ENCODE data around the gene IL16.
"Not testable (repeated sequence)": the region's sequence is repeated elsewhere in the genome, so short reads cannot be mapped to it uniquely, and the experiment has no call there.

Gene IL16

DNA sequence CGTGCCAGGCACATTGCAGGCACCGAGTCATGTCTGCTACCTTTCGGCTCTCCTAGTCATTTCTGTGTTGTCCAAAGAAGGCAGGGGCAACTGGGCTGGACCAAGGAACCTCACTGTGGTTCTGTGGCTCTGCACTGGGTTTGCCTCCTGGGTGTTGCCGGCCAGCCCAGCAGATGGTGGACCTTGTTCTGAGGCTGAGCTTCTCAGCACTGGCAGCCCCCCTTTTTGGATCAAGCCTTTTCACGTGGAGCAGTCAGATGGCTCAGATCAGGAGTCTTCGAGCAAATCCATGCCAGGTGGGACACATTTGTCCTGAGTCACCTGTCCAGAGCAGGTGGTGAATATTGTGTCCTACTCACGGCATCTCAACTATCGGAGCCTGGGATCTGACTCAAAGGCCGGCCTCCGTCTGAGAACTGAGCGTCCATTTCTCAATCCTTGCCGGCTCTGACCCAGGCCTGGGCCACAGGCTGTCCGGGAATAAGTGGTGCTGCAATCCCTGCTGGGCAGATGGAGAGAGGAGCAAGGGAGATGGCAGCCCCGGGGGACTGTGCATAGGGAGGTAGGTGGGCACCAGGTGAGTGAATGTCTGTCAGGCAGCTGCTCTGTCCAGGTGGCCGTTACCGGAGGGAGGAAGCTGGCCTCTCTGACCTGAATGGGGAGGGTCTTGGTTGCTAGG is at the start of gene IL16:
TSS of gene IL16 (plus strand) at position 304 of the 679 bp plus-strand sequence. CDS start 28,521 bp downstream, outside the sequence.
- no peak for DNase-seq

GRCh38 chr15:81151389-81151788 is 45.3 kb upstream of the IL16 start:
- DNase-seq: no peak

DNA sequence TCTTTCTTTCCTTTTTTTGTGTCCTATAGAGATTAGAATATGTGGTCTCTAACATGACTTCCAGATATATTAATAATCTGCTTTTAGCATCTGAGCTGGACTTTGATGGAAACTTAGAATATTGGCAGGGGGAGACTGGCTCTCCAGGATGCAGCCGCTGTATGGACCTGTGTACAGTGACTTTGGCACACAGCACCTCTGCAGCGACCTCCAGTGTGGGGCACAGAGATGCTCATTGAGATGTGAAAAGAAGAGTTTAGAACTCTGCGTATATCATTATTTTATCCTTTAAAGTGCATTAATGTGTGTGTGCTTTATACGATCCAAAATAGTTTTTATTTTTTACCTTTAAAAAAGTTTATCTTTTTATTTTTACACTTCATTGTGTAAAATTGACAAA is 44.3 kb upstream of the IL16 start:
- no peak for DNase-seq

GRCh38 chr15:81152799-81153198 is 43.9 kb upstream of the IL16 start:
- DNase-seq: no peak

- peak; percentile 15 for DNase-seq
Measured at GRCh38 chr15:81155375-81156218, 41.1 kb upstream of the IL16 start.

DNA sequence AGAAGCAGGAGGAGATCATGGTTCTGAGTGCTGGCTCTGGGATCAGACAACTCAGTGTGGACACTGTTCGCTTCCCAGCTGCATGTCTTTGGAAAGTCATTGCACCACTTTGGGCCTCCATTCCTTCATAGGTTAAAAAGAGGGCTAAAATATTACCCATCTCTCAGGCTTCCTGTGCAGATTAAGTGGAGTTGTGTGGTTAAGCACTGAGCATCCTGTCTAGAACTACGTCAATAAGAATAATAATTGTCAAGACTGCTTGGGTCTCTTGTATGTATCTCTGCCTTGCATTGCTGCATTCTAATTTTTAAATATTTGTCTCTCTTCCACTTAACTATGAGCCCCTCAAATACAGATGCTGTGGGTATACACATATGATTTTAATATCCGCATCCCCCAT is 40.4 kb upstream of the IL16 start:
- DNase-seq: no peak

DNA sequence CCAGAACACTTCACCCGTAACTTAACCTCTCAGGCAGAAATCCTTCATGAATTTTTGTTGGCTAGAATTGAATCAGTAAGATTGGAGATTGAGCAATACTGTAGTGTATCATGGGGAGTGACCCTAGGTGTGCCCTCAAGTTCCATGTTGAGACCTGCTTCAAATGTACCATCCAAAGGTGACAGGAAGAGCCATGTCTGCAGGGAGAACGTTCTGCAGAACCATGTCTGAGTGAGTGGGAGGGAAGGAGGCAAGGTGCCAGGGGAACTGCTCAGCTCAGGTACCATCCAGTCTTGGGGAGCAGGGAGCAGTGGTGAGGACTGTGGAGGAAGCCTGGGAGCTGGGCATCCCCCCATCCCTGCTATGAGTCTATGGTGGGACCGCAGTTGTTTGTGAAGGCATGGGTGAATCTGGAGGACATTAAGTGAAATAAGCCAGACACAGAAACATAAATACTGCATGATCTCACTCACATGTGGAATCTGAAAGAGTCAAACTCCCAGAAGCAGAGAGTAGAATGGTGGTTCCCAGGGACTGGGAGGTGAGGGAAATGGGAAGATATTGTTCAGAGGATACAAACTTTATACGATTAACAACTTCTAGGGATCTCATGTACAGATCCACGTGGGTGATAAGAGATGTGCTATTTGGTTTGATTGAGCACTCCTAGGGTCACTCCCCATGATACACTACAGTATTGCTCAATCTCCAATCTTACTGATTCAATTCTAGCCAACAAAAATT is 39.3 kb upstream of the IL16 start:
- no peak for DNase-seq

DNA sequence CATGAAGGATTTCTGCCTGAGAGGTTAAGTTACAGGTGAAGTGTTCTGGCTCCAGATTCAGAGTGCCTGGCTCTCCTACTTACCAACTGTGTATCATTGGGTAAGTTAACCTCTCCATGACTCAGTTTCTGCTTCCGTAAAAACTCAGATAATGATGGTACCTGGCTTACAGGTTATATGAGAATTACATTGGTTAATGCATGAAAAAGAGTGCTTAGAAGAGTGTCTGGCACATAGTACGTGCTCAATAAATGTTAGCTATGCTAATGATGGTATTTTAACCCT is 38.8 kb upstream of the IL16 start:
- DNase-seq: no peak

GRCh38 chr15:81158561-81158960 is 38.1 kb upstream of the IL16 start:
- not testable (repeated sequence) for DNase-seq

- DNase-seq: no peak
Measured at GRCh38 chr15:81160312-81161159, 36.1 kb upstream of the IL16 start.

- no peak for DNase-seq
Measured at GRCh38 chr15:81161160-81161673, 35.5 kb upstream of the IL16 start.

GRCh38 chr15:81161851-81162250 is 34.8 kb upstream of the IL16 start:
- DNase-seq: no peak

GRCh38 chr15:81163961-81164800 is 32.5 kb upstream of the IL16 start:
- DNase-seq: no peak

DNA sequence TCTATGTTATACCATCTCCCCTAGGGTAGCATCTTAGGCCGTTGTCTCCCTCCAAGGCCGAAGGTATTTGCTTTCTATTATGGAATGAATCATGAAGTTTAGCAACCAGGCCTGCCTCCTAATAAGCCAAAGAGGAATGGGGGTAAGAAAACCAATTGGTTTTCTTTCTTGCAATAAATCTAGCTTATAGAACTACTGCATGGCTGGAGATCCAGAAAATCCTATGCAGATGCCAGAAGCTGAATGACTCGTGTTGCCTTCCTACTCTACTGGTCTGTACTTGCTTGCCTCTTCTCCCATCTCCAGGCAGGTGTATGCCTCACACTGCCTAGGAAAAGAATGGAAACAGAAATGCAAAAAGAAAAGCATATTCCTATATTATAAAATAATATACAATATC is 31.1 kb upstream of the IL16 start:
- no peak for DNase-seq

- DNase-seq: no peak
Measured at GRCh38 chr15:81166636-81167305, 29.9 kb upstream of the IL16 start.

DNA sequence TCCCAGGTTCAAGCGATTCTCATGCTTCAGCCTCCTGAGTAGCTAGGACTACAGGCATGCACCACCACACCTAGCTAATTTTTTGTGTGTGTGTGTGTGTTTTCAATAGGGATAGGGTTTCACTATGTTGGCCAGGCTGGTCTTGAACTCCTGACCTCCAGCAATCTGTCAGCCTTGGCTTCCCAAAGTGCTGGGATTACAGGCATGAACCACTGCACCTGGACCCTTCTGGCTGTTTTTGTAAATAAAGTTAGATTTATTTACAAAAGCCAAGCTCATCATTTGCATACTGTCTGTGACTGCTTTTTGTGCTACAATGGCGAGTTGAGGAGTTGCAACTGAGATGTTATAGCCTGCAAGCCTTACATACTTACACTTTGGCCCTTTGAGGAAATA is 28.6 kb upstream of the IL16 start:
- DNase-seq: no peak

DNA sequence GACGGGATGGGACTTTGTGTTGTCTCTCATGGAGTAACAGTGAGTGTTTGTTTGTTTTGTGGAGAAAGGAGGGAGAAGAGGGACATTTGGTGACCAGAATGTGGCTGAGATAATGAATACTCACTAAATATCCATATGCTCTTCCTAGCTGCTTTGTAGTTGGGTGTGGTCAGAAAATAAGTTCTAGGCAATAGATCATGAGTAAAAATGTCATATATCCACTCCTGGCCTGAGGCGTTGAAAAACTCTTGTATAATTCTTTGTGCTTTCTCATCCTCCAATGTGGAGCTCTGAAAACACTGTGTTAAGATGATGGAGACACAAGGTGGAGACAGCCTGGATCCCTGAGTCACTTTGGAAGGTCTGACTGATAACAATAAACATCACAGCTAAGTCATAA is 28.0 kb upstream of the IL16 start:
- no peak for DNase-seq

DNA sequence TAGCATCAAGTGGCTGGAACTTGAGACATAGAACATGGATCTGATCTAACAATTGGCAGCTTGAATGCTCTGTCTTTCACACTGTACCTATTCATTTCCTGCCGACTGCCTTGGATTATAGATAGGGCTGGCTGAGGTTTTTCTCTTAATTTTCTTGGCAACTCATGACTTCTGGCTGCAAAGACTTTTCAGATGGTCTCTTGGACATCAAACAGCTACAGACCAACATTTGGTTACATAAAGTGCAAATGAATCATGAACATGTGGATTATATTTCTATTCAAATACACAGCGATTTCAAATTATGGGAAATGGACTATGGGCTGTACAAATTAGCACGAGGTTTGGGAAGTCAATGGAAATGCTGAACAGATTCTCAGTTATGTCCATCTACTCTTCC is 26.2 kb upstream of the IL16 start:
- DNase-seq: no peak

DNA sequence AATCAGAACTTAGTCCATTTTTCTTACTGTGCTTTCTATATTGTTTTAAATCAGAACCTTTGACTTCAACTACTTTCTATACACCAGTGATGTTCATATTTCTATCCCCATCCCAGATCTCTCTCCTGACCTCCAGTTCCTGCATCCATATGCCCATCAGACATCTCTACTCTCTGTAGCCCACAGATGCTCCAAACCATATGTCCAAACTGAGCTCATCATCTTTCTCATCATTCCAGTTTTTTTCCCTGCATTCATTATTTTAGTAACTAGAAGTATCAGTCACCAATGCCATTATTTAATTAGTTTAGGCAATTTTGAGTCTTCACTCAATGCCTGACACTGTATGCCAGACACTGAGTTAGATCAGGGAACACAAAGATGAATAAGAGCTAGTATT is 25.4 kb upstream of the IL16 start:
- DNase-seq: no peak

DNA sequence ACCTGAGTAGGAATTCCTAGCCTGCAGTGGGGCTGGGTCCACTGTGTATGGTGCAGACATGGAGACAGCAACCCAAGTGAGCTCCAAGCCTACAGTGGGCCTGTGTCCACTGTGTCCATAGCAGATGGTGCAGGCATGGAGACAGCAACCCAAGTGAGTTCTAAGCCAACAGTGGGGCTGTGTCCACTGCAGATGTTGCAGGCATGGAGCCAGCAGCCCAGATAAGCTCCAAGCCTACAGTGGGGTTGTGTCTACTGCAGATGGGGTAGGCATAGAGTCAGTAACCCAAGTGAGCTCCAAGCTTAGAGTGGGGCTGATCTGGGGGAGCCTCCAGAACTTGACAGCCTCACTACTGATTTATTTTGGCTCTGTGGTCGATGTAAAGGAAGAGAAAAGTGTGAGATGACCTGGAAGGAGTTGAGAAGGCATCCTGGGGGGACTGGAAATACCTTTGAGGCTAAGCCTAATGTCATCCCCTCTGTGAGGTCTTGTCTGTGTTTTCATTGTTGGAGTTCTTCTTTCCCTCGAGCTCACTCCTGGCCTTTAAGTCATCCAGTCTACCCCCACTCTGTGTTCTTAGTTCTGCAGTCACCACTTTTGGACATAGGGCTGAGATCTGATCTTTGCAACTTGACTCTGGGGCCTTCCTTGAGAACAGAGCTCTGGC is 22.4 kb upstream of the IL16 start:
- DNase-seq: no peak

Data from CD4-positive, alpha-beta T cell treated with Interleukin-4 for 4 hours (primary cell).